ENCODE results near the gene TUBA1A. TPM values are rescaled to one million over a fixed set of nuclear protein-coding genes. Genes with fewer than 3 reads are reported as not detected.

The TUBA1A gene
- total RNA-seq, 4 donors from 2014 or later = 77.1 to 201 (median 92.6) TPM

- H3K9me3 ChIP-seq = no peaks in the 10 kb centered on the region
- no peak for DNase-seq
- in situ Hi-C loops (cut with MboI; ENCODE audit: low pct_ligation_motif_present in 1 of 4, low pct_unique_long_range_greater_than_20kb in 1 of 4, low sequenced_read_pairs in 3 of 4) = no loop called here
- no peak overlapping the region for H3K4me3 ChIP-seq
- no peak overlapping the region for H3K27ac ChIP-seq
- no peaks in the 10 kb centered on the region for H3K27me3 ChIP-seq
- TF ChIP-seq POLR2AphosphoS5 (IDR thresholded peaks at IDR 0.05) = no peak
- no peak for TF ChIP-seq POLR2A (IDR thresholded peaks at IDR 0.05)
- TF ChIP-seq CTCF (IDR thresholded peaks at IDR 0.05) = no peak
- TF ChIP-seq EP300 (IDR thresholded peaks at IDR 0.05; ENCODE audit: low read depth) = no peak
- no peaks in the 10 kb centered on the region for H3K36me3 ChIP-seq
- intact Hi-C loops (cut with DNase I; ENCODE audit: low total_unique reads) = no loop called here
- 71 to 74% methylated on average over 3 of the region's 3 CpGs for WGBS, 2 donors (ENCODE audit: low coverage in 1 of 2)
- H3K4me1 ChIP-seq = no peaks in the 10 kb centered on the region
Measured at GRCh38 chr12:49154221-49154620, 34.7 kb downstream of the TUBA1A start.

DNA sequence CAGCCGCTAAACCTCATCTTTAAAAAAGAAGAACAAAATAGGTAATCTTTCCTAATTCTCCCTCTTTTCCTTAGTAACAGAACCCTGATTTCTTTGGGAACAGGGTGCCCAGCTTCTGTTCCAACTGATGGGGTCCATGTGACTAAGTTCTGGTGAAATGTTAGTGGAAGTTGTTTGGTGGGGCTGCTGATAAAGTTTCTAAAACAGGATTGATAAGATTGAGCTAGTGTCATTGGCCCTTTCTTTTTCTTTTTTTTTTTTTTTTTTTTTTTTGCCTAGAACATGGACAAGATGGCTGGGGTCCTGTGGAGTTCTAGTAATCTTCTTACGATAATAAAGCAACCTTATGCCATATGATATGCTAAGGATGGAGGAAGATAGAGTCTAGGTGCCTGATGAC, 41.5 kb downstream of the TUBA1A start:
- no peak for DNase-seq
- H3K27ac ChIP-seq = no peak overlapping the region
- H3K9me3 ChIP-seq = no peaks in the 10 kb centered on the region
- intact Hi-C loops (cut with DNase I; ENCODE audit: low total_unique reads) (loop anchor here (10.0 kb wide), 1 partner anchor 1257 kb away; the partner anchor contains the start of gene LARP4), in situ Hi-C loops (cut with MboI; ENCODE audit: low pct_ligation_motif_present in 1 of 4, low pct_unique_long_range_greater_than_20kb in 1 of 4, low sequenced_read_pairs in 3 of 4) (no loop called here)
- no peaks in the 10 kb centered on the region for H3K27me3 ChIP-seq
- H3K4me1 ChIP-seq = no peaks in the 10 kb centered on the region
- H3K4me3 ChIP-seq = no peak overlapping the region
- no peaks in the 10 kb centered on the region for H3K36me3 ChIP-seq
- TF ChIP-seq POLR2AphosphoS5 (IDR thresholded peaks at IDR 0.05) (no peak), POLR2A (IDR thresholded peaks at IDR 0.05) (no peak), CTCF (IDR thresholded peaks at IDR 0.05) (no peak)
- 100% methylated on average over 2 of the region's 2 CpGs for WGBS, 2 donors (ENCODE audit: low coverage in 1 of 2)

DNA sequence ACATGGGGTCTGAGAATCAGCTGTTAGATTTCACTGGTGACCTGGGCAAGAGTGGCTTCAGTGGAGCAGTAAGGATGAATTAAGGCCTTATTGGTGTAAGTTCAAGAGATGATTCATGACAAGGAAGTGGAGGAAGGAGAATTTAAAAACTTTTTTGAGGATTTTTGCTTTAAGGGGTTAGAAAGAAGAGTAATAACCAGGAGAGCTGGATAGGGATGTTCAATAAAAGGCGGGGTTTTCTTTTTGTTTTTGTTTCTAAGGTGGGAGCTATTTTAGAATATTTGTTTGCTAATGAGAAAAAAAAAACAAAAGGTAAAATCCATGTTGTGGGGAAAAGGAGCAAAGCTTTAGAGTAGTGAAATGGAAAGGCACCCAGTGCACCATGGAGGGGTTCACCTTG, 42.5 kb downstream of the TUBA1A start:
- no peak overlapping the region for H3K4me3 ChIP-seq
- intact Hi-C loops (cut with DNase I; ENCODE audit: low total_unique reads) = loop anchor here (10.0 kb wide), 1 partner anchor 1258 kb away; the partner anchor contains the start of gene LARP4
- H3K27me3 ChIP-seq = no peaks in the 10 kb centered on the region
- H3K27ac ChIP-seq = no peak overlapping the region
- H3K36me3 ChIP-seq = no peaks in the 10 kb centered on the region
- 96 to 100% methylated on average over 1 of the region's 1 CpG for WGBS, 2 donors (ENCODE audit: low coverage in 1 of 2)
- no peaks in the 10 kb centered on the region for H3K4me1 ChIP-seq
- no peak for TF ChIP-seq POLR2AphosphoS5 (IDR thresholded peaks at IDR 0.05)
- TF ChIP-seq EP300 (IDR thresholded peaks at IDR 0.05; ENCODE audit: low read depth) = no peak
- no peak for TF ChIP-seq POLR2A (IDR thresholded peaks at IDR 0.05)
- no peak for TF ChIP-seq CTCF (IDR thresholded peaks at IDR 0.05)
- DNase-seq = no peak
- no peaks in the 10 kb centered on the region for H3K9me3 ChIP-seq
- in situ Hi-C loops (cut with MboI; ENCODE audit: low pct_ligation_motif_present in 1 of 4, low pct_unique_long_range_greater_than_20kb in 1 of 4, low sequenced_read_pairs in 3 of 4) = no loop called here

GRCh38 chr12:49144384-49144783, 44.5 kb downstream of the TUBA1A start:
- no peaks in the 10 kb centered on the region for H3K9me3 ChIP-seq
- H3K4me3 ChIP-seq = no peak overlapping the region
- H3K27me3 ChIP-seq = no peaks in the 10 kb centered on the region
- DNase-seq = no peak
- H3K27ac ChIP-seq = no peak overlapping the region
- TF ChIP-seq EP300 (IDR thresholded peaks at IDR 0.05; ENCODE audit: low read depth) (no peak), POLR2A (IDR thresholded peaks at IDR 0.05) (no peak), POLR2AphosphoS5 (IDR thresholded peaks at IDR 0.05) (no peak), CTCF (IDR thresholded peaks at IDR 0.05) (no peak)
- 94 to 95% methylated on average over 2 of the region's 2 CpGs for WGBS, 2 donors (ENCODE audit: low coverage in 1 of 2)
- intact Hi-C loops (cut with DNase I; ENCODE audit: low total_unique reads) = loop anchor here (10.0 kb wide), 1 partner anchor 1260 kb away; the partner anchor contains the start of gene LARP4
- in situ Hi-C loops (cut with MboI; ENCODE audit: low pct_ligation_motif_present in 1 of 4, low pct_unique_long_range_greater_than_20kb in 1 of 4, low sequenced_read_pairs in 3 of 4) = no loop called here
- H3K4me1 ChIP-seq = no peaks in the 10 kb centered on the region
- no peaks in the 10 kb centered on the region for H3K36me3 ChIP-seq
